Activated naive CD8-positive, alpha-beta T cell treated with anti-CD3 and anti-CD28 coated beads, Interleukin-2, amount 50 U/mL, for 24 hours (primary cell): ENCODE data around the gene SPTLC3.
A peak's percentile ranks its signal among the peaks of the same experiment; 100 is the strongest.

Experiments
- ATAC-seq: fragments of 150-1000 bp; cut with Tn5 transposase; one replicate; pipeline ENCODE4 v1.10.0; 2021
- DNase-seq: peaks from one replicate; pipeline ENCODE4 v3.0.0; 2021
- H3K27ac Mint-ChIP-seq: one replicate; pipeline ENCODE4 v1.8.0; 2021; ENCODE audit warnings: mild to moderate bottlenecking, mixed read lengths
- H3K27me3 Mint-ChIP-seq: one replicate; pipeline ENCODE4 v1.8.0; 2021; ENCODE audit warnings: mixed read lengths
- H3K36me3 Mint-ChIP-seq: one replicate; pipeline ENCODE4 v1.8.0; 2021; ENCODE audit warnings: low read depth, mixed read lengths
- H3K4me1 Mint-ChIP-seq: one replicate; pipeline ENCODE4 v1.8.0; 2021; ENCODE audit warnings: mixed read lengths
- H3K4me3 Mint-ChIP-seq: one replicate; pipeline ENCODE4 v1.8.0; 2021; ENCODE audit warnings: mild to moderate bottlenecking, moderate library complexity, mixed read lengths
- H3K9me3 Mint-ChIP-seq: one replicate; pipeline ENCODE4 v1.8.0; 2021; ENCODE audit warnings: mixed read lengths

SPTLC3 gene

DNA sequence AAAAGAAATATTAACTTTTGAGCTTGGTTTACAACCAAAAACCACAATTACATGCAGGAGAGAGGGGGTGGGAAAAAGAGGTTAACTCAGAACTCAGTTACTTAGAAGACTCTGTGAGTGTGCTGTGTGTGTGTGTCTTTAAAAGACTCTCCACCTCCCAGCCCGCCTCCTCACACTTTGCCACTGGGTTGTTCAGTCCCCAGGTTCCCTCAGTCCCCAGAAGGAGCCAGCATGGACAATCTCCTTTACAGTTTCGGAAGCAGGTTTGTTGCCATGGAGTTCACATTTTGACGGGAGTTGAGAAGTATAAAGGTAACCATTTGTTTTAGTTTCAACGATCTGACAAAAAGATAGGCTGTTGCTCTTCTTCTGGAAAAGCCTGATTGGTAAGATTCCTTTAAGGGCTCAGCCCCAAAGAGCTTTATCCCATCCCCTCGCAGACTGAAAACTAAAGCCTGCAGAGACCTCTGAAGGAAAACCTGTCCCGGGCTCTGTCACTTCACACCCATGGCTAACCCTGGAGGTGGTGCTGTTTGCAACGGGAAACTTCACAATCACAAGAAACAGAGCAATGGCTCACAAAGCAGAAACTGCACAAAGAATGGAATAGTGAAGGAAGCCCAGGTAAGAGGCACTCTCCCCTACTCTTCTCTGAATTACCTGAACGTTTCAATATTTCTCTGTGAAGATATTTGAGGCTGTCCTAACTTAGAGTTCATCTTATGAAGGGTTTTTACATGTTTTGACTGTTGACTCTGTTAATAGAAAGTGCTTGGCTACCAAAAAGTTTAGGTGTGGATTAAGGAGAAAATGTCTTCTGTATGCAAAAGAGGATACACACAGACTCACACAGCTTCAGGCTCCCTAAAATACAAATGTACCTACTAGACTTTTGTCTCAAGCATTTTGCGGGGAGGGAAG is at the start of gene SPTLC3:
TSS of gene SPTLC3 (plus strand) at position 212 of the 921 bp plus-strand sequence. CDS start at position 508, 296 bp downstream.
- peaks cover 31% of the 10 kb centered on the region for H3K4me1 Mint-ChIP-seq
- DNase-seq (no peak), ATAC-seq (no peak)
- peak within 1 kb of the TSS; percentile 63 for H3K27ac Mint-ChIP-seq
- H3K9me3 Mint-ChIP-seq: no peaks in the 10 kb centered on the region
- H3K36me3 Mint-ChIP-seq: no peaks in the 10 kb centered on the region
- H3K4me3 Mint-ChIP-seq: peak within 1 kb of the TSS; percentile 58
- H3K27me3 Mint-ChIP-seq: peaks cover 2% of the 10 kb centered on the region

DNA sequence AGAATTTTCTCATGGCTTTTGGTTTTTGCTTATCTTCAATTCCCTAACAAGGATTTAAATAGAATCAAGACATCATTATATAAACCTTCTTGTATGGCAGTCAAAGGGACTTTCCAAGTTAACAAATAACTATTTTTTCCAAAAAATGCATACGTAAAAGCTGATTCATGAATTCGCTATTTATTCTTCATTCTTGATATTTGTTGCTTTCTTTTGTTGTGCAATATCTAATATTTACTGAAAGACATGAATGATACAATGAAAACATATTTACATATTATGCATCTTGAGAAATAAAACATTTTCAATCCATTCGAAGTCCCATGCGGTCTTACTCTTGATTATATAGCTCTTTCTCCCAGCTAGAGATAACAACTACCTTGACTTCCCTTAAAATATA is 47.0 kb upstream of the SPTLC3 start:
- Mint-ChIP-seq H3K4me3 (no peak overlapping the region), H3K9me3 (no peaks in the 10 kb centered on the region), H3K4me1 (no peaks in the 10 kb centered on the region), H3K27ac (no peak overlapping the region), H3K36me3 (no peaks in the 10 kb centered on the region), H3K27me3 (no peaks in the 10 kb centered on the region)
- no peak for DNase-seq
- ATAC-seq: no peak

DNA sequence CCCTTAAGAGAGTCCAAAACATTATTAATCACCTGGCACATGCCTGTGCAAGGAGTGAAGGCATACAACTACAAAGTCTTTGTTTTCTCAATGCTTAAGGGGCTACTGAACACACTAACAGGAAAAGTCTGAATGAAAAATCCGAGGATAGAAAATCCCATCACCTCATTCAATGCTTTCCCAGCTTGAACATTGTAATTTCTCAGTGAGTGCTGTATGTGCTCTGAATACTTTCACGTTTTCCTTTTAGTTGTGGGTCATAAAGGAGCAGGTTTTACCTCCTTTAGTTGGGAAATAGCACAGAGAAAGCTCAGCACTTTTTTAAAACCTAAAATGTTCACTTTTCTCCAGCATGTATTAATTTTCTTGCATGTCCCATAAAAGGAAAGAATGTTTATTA is 45.9 kb upstream of the SPTLC3 start:
- H3K27ac Mint-ChIP-seq: no peak overlapping the region

DNA sequence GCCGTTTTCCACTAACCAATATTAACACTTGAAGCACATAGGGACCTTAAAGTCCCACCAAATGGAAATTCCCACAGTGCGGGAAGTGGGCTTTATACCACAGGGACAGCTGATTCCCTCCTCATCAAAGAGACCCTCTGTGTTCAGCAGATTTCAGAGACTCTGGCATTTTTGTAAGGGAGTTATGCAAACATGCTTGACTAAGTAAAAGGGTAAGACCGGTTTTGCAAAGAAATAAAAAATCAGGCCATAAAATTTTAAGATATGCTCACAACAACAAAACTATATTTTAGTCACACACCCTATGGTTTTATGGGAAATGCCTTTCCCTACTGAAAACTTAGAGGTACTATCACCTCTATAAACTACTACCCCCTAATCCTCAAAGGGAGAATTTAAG is 45.4 kb upstream of the SPTLC3 start:
- no peak overlapping the region for H3K4me3 Mint-ChIP-seq
- ATAC-seq: no peak
- no peaks in the 10 kb centered on the region for H3K4me1 Mint-ChIP-seq
- DNase-seq: no peak
- no peaks in the 10 kb centered on the region for H3K9me3 Mint-ChIP-seq
- H3K36me3 Mint-ChIP-seq: no peaks in the 10 kb centered on the region
- H3K27ac Mint-ChIP-seq: no peak overlapping the region
- no peaks in the 10 kb centered on the region for H3K27me3 Mint-ChIP-seq

More for the DNA sequence above, 45.9 kb upstream of the SPTLC3 start:
- Mint-ChIP-seq H3K4me3 (no peak overlapping the region), H3K4me1 (no peaks in the 10 kb centered on the region), H3K9me3 (no peaks in the 10 kb centered on the region), H3K36me3 (no peaks in the 10 kb centered on the region), H3K27me3 (no peaks in the 10 kb centered on the region)
- DNase-seq (no peak), ATAC-seq (no peak)

DNA sequence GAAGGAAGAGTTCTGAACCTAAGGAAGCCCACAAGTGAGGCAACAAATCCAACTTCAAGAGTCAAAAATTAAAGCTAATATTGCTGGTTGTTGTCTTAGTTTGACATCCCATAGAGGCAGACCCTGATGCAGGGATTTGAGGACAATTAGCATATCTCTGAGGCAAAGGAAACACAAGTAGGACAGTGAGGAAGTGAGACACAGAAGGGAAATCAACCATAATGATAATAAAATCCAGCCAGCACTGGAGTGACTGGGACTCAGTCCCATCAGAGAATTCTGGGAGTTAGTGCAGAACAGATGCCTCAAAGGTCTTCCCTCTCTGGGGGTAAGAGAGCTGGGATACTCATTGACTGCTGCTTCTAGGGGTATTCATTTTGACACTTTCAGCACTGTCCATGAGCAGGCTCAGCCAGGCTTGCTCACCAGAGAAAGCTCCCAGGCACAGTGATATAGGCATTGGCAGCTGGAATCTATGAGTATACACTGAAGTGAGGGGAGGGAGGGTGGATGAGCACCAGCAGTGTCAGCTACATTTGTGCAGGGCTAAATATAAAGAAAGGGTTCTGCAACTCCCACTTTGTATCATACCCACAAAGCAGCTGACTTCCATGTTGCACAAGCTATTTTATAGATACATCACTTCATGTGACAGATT is 43.4 kb upstream of the SPTLC3 start:
- no peaks in the 10 kb centered on the region for H3K36me3 Mint-ChIP-seq
- no peak overlapping the region for H3K27ac Mint-ChIP-seq
- DNase-seq (no peak), ATAC-seq (no peak)
- H3K4me1 Mint-ChIP-seq: no peaks in the 10 kb centered on the region
- H3K9me3 Mint-ChIP-seq: no peaks in the 10 kb centered on the region
- H3K27me3 Mint-ChIP-seq: no peaks in the 10 kb centered on the region
- H3K4me3 Mint-ChIP-seq: no peak overlapping the region

DNA sequence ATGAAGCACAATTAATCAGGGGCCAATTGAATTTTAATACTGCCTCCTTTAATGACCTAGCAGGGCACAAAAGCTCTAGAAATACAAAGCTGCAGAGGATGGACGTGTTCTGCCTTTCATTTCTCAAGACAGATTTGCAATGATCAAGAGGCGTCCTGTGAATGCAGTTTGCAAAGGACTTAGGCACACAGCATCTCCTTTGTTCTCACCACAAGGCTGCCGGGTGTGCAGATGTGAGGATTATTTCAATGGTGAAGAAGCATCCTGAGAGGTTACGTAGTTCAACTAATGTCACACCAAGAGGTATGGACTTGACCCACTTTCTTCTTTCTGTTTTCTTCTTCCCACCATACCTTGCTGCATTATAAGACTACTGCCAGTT is 42.9 kb upstream of the SPTLC3 start:
- no peaks in the 10 kb centered on the region for H3K27me3 Mint-ChIP-seq
- H3K36me3 Mint-ChIP-seq: no peaks in the 10 kb centered on the region
- no peak overlapping the region for H3K27ac Mint-ChIP-seq
- no peak for ATAC-seq
- H3K4me1 Mint-ChIP-seq: no peaks in the 10 kb centered on the region
- H3K4me3 Mint-ChIP-seq: no peak overlapping the region
- H3K9me3 Mint-ChIP-seq: no peaks in the 10 kb centered on the region
- no peak for DNase-seq

DNA sequence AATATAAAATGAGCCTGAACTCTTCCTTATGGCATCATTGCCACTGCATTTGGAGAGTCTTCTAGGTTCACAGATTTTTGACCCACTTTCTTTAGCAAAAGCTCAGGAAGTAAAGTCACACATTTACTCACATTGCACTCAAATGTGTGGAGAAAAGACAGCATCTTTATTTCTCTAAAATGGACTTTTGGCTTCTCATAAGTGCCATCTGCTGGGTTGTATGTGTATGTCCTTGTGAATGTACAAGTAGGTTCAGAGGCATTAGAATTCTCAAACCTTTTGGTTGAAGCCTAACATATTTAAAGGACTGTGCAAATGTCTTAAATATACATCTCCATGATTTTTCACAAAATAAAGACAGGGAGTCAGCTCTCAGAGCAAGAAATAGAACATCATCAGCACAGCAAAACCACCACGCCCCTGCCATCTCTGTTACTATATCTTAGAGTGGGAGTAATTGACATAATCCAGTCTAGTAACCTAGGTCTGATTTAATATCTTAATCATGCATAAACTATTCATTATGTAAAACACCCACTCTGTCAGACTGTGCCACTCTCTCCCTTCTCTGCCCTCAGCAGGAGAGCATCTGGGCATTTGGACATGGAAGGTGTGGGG is 42.2 kb upstream of the SPTLC3 start:
- Mint-ChIP-seq H3K27me3 (no peaks in the 10 kb centered on the region), H3K9me3 (no peaks in the 10 kb centered on the region), H3K27ac (no peak overlapping the region), H3K36me3 (no peaks in the 10 kb centered on the region), H3K4me3 (no peak overlapping the region), H3K4me1 (no peaks in the 10 kb centered on the region)
- no peak for DNase-seq
- no peak for ATAC-seq

DNA sequence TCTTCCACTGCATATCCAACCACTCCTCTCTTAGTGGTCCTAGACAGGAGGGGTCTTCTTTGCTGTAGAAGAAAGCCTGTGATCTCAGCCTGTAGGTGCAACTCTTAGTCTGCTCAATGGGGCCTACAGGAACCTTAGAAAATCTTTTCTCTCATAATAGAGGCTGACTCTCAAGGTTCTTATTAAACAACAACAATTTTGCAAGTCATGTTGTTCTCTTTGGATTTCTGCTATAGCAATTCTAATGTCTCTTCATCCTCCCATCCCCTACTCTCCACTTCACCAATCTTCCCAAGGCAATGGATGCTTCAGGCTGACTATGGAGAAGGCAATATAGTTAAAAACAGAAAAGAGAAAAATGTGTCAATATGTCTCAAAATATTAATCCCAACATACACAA is 40.8 kb upstream of the SPTLC3 start:
- no peaks in the 10 kb centered on the region for H3K4me1 Mint-ChIP-seq
- no peak for DNase-seq
- no peak overlapping the region for H3K27ac Mint-ChIP-seq
- no peaks in the 10 kb centered on the region for H3K9me3 Mint-ChIP-seq
- H3K4me3 Mint-ChIP-seq: no peak overlapping the region
- ATAC-seq: no peak
- no peaks in the 10 kb centered on the region for H3K36me3 Mint-ChIP-seq
- no peaks in the 10 kb centered on the region for H3K27me3 Mint-ChIP-seq

DNA sequence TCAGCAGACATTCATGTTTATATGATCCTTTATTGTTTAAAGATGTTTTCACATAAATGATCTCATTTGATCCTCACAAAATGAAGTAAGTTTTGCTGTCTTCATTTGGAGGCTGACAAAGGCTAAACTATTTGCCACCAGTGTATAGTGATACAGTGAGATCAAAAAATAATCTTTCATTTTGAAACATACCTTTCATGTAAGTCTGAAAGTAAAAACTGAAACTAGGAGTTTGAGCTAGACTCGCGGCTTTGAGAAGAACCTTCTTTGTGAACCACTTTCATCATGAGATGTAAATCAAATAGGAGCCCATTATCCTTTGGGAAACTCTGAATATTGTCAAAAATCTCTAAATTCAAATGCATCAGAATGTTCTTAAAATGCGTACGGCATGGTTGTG is 40.3 kb upstream of the SPTLC3 start:
- Mint-ChIP-seq H3K36me3 (no peaks in the 10 kb centered on the region), H3K4me1 (no peaks in the 10 kb centered on the region), H3K9me3 (no peaks in the 10 kb centered on the region), H3K4me3 (no peak overlapping the region), H3K27me3 (no peaks in the 10 kb centered on the region), H3K27ac (no peak overlapping the region)
- ATAC-seq (no peak), DNase-seq (no peak)

DNA sequence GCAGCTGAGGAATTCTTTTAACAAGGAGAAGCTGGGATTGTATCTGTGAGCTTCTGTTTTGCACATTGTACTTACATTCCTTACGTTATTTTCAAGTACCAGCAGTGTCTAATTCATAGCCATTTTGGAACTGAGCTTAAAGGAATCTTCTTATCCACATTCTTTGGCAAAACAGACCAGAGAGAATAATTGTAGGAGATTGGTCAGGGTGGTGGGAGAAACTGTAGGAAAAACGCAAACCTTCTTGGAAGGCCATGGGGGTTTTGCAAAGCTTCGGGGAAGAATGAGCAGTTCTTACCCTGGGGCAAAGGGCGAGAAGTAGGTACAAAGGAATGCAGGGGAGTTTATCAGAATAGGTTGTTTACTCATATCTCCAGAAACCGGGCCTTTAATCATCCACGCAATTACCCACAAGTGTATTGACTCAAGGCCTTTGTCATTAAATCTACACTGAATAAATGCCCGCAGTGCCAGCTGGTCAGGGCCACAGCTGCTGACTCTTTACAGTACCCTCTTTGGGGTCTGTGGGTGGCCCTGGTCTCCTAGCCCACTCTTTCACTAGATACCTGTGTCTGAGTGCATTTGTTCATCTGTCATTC is 39.6 kb upstream of the SPTLC3 start:
- Mint-ChIP-seq H3K4me1 (no peaks in the 10 kb centered on the region), H3K27me3 (no peaks in the 10 kb centered on the region), H3K9me3 (no peaks in the 10 kb centered on the region), H3K27ac (no peak overlapping the region), H3K4me3 (no peak overlapping the region), H3K36me3 (no peaks in the 10 kb centered on the region)
- ATAC-seq: no peak
- DNase-seq: no peak

DNA sequence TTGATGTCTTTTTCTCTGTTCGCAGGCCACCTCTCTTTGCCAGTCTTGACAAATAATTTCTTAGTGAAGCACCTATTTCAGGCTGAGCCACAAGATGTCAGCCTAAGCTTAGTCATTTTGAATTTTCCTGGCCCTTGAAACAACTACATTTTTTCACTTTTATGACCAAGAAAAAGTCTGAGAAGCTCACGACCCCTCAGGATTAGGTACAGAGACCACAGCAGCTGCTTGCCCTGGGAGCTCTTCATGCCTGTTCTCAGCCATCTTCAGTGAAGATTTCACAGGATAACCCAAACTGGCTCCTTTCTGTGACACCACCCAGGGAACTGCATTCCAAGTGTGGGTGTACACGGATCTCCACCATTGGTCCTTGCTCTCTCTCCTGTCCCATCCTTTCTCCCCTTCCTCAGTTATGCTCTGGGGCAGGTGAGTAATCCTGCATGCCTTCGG is 38.4 kb upstream of the SPTLC3 start:
- H3K27me3 Mint-ChIP-seq: no peaks in the 10 kb centered on the region
- no peak overlapping the region for H3K4me3 Mint-ChIP-seq
- H3K4me1 Mint-ChIP-seq: no peaks in the 10 kb centered on the region
- ATAC-seq (no peak), DNase-seq (no peak)
- no peaks in the 10 kb centered on the region for H3K36me3 Mint-ChIP-seq
- H3K9me3 Mint-ChIP-seq: no peaks in the 10 kb centered on the region
- H3K27ac Mint-ChIP-seq: no peak overlapping the region

DNA sequence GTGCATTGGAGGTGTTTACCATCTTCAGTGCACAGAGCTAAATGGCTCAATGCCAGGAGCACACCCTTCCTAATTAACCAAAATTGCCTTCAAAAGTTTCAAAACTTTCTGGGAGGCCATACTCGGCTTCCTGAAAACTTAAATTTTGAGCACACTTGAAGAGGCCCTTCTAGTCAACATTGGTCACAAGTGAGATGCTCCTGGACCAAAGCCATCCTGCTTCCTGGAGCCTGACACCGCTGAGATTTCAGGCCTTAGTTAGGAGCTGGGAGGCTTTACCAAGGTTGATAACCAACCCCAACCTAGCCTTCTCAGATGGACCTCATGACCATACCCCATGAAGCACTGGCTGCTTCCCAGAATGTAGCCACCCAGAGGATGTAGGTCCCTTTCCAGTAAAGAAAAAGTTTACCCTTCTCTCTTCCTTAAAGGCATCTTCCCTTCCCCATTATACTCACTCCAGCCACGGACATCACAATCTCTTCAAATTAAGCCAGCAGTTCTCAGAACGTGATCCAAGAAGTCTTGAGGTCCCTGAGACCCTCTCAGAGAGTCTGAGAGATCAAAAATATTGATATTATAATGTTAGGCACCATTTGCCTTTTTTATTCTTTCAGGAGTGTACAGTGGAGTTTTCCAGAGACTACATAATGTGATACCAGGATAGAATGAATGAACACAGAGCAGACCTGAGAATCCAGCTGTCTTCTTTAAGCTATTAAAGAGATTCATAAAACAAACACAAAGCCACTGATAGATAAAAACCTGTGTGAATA is 32.8 kb upstream of the SPTLC3 start:
- H3K9me3 Mint-ChIP-seq: no peaks in the 10 kb centered on the region
- no peaks in the 10 kb centered on the region for H3K4me1 Mint-ChIP-seq
- no peak overlapping the region for H3K27ac Mint-ChIP-seq
- H3K4me3 Mint-ChIP-seq: no peak overlapping the region
- ATAC-seq (no peak), DNase-seq (no peak)
- peaks cover 2% of the 10 kb centered on the region for H3K27me3 Mint-ChIP-seq
- H3K36me3 Mint-ChIP-seq: no peaks in the 10 kb centered on the region

DNA sequence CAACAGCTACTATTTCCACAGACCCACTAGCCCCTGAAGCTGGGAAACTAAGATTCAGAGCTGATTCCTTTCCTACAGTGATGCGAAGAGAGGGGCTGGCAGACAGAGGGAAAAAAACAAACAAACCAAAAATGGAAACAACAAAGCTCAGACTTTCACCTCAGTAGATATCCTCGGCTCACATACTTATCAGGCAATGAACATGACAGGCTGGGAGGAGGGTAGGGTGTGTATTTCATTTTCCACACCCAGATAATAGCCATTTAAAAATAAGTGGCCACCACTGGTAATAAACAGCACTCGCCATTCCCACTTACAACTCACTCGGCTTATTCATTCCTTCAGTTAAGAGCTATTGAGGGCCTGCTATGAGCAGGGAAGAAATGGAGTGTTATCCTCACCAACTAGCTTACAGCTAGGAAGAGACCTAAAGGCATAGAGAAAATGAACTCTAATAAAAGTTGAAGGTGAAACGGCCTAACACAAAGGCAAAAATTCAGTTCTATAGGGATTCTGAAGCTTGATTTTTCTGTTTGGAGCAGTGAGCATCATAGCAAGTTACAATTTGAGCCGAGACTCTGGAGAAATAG is 32.0 kb upstream of the SPTLC3 start:
- no peaks in the 10 kb centered on the region for H3K36me3 Mint-ChIP-seq
- ATAC-seq (no peak), DNase-seq (no peak)

More for the DNA sequence above, 32.0 kb upstream of the SPTLC3 start:
- H3K27me3 Mint-ChIP-seq: peaks cover 2% of the 10 kb centered on the region
- H3K27ac Mint-ChIP-seq: no peak overlapping the region
- H3K4me1 Mint-ChIP-seq: no peaks in the 10 kb centered on the region
- no peak overlapping the region for H3K4me3 Mint-ChIP-seq
- H3K9me3 Mint-ChIP-seq: no peaks in the 10 kb centered on the region
